ENCODE data around the gene TFAP2B.

Gene TFAP2B

DNA sequence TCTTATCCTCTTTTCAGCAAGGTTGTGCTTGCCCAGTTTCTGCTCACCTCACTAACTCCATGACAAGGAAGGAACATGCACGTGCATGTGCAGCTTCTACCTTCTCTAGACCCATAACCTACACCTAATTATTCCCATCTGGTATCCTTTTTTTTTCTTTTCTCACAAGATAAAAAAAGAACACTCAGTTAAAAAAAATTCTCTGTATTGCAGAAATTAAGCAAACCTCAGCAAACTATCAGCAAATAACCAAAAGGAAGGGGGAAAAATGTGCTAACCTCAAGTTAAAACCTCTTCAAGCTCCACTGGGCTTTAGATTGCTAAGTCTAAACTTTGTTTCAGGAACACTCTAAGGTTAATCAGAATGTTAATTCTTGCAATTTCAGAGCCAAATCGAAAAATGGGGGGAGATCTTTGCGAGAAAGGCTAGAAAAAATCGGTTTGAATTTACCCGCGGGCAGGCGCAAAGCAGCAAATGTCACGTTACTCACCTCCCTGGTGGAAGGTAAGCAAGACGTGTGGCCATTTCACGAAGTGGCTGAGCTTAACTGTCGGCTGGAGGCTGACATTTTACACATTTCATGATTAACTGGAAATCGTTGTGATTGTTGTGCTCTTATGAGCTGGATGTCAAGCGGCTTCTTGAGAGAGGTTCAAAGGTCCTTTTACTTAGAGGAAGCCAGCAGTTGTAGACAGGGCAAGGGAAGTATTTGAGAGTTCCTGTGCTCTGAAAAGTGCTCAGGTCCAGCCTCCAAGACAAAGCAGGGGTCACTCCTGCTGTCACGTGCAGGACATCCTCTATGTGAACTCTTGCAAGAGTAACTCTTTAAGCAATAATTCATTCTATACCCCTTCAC, 19.1 kb downstream of the TFAP2B start:
- DNase-seq (ENCODE audit: low read depth) = no peak

GRCh38 chr6:50840112-50840810, 21.6 kb downstream of the TFAP2B start:
- no peak for DNase-seq (ENCODE audit: low read depth)
- no peak overlapping the region for H3K4me3 ChIP-seq (ENCODE audit: control insufficient read depth, low read depth, low read length)
- TF ChIP-seq CTCF (IDR thresholded peaks at IDR 0.05; ENCODE audit: control insufficient read depth, insufficient read depth, low read depth, low read length, missing control alignments) = no peak

More for the DNA sequence above, 19.1 kb downstream of the TFAP2B start:
- no peak for TF ChIP-seq CTCF (IDR thresholded peaks at IDR 0.05; ENCODE audit: control insufficient read depth, insufficient read depth, low read depth, low read length, missing control alignments)
- H3K4me3 ChIP-seq (ENCODE audit: control insufficient read depth, low read depth, low read length) = no peak overlapping the region

DNA sequence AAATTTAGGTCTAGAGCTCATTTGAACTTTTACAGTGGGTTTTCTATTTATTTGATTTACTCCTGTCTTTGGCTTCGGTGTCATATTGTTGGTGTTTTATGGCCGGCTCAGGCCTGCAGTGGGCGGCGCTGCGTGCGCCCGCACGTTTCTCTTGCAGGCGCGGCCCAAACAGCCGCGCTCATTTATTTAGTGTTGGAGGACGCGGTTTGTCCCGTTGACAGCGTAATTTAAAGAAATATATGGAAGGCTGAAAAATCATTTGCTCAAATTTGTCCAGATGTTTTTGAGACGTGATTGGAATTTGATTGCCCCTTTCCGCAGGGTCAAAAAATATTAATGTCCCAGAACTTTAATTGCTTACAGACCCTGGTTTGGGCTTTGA, 22.1 kb downstream of the TFAP2B start:
- no peak for DNase-seq (ENCODE audit: low read depth)
- no peak for TF ChIP-seq CTCF (IDR thresholded peaks at IDR 0.05; ENCODE audit: control insufficient read depth, insufficient read depth, low read depth, low read length, missing control alignments)
- no peak overlapping the region for H3K4me3 ChIP-seq (ENCODE audit: control insufficient read depth, low read depth, low read length)

- DNase-seq (ENCODE audit: low read depth) = no peak
- TF ChIP-seq CTCF (IDR thresholded peaks at IDR 0.05; ENCODE audit: control insufficient read depth, insufficient read depth, low read depth, low read length, missing control alignments) = no peak
- H3K4me3 ChIP-seq (ENCODE audit: control insufficient read depth, low read depth, low read length) = no peak overlapping the region
Observed at GRCh38 chr6:50842446-50842845, 23.8 kb downstream of the TFAP2B start.

- no peak for DNase-seq (ENCODE audit: low read depth)
- TF ChIP-seq CTCF (IDR thresholded peaks at IDR 0.05; ENCODE audit: control insufficient read depth, insufficient read depth, low read depth, low read length, missing control alignments) = no peak
- no peak overlapping the region for H3K4me3 ChIP-seq (ENCODE audit: control insufficient read depth, low read depth, low read length)
Observed at GRCh38 chr6:50842861-50843384, 24.3 kb downstream of the TFAP2B start.

GRCh38 chr6:50843842-50844241, 25.2 kb downstream of the TFAP2B start:
- no peak overlapping the region for H3K4me3 ChIP-seq (ENCODE audit: control insufficient read depth, low read depth, low read length)
- DNase-seq (ENCODE audit: low read depth) = no peak

More at GRCh38 chr6:50843842-50844241, 25.2 kb downstream of the TFAP2B start:
- no peak for TF ChIP-seq CTCF (IDR thresholded peaks at IDR 0.05; ENCODE audit: control insufficient read depth, insufficient read depth, low read depth, low read length, missing control alignments)

Measured in AG09309 (cell line).